Posterior vena cava (tissue), 2 donors: ENCODE results near the gene DHRS13. TPM values are rescaled to one million over a fixed set of nuclear protein-coding genes. Genes with fewer than 3 reads are reported as not detected.
"Not testable (repeated sequence)": the region's sequence is repeated elsewhere in the genome, so short reads cannot be mapped to it uniquely, and the experiment has no call there.

ENCODE experiments used
- DNase-seq: peaks from one replicate; pipeline ENCODE4 v3.0.0-alpha.2; 2020; ENCODE audit warnings: low spot score
- intact Hi-C, 2 donors: fragments of 100-400 bp; cut with DNase I; formaldehyde crosslinking; loops; one replicate each; pipeline versions ENCODE4 v1.14.1 to v1.14.2; 2022 to 2023
- total RNA-seq, 2 donors: library from RNA; stranded (reverse); fragmentation: NEBNext Ultra II Directional; extraction: Animal tissue kit (Norgen Biotek cat#: 25700); gene quantifications; one replicate each; pipeline ENCODE4 v1.2.1, GENCODE V29; 2021
- donor health status: DM: yes; HTN: yes; CAD: no.
- donor health status: DM: yes; HTN: yes; CAD: no.

The DHRS13 gene
- total RNA-seq, 2 donors from 2014 or later, result 3.7 to 4.0 TPM

- intact Hi-C loops, result no loop called here
- no peak for DNase-seq
Measured at GRCh38 chr17:28940142-28940541, 37.3 kb upstream of the DHRS13 start.

- DNase-seq, result no peak
- intact Hi-C loops, result loop anchor here in 1 of 2 donors (10.0 kb wide), 1 partner anchor 54 kb away; no protein-coding TSS in a partner anchor
Measured at GRCh38 chr17:28938552-28938951, 35.7 kb upstream of the DHRS13 start.

- intact Hi-C loops, result loop anchor here in 1 of 2 donors (10.0 kb wide), 1 partner anchor 52 kb away; no protein-coding TSS in a partner anchor
- DNase-seq, result no peak
Measured at GRCh38 chr17:28937044-28937729, 34.3 kb upstream of the DHRS13 start.

GRCh38 chr17:28935744-28936460, 33.0 kb upstream of the DHRS13 start:
- DNase-seq, result no peak
- intact Hi-C loops, result loop anchor here in 1 of 2 donors (10.0 kb wide), 1 partner anchor 51 kb away; no protein-coding TSS in a partner anchor

GRCh38 chr17:28934508-28934907, 31.6 kb upstream of the DHRS13 start:
- intact Hi-C loops, result loop anchor here in 1 of 2 donors (10.0 kb wide), 1 partner anchor 50 kb away; no protein-coding TSS in a partner anchor
- DNase-seq, result not testable (repeated sequence)

GRCh38 chr17:28929787-28930186, 26.9 kb upstream of the DHRS13 start:
- intact Hi-C loops, result loop anchor here in 1 of 2 donors (10.0 kb wide), 1 partner anchor 45 kb away; no protein-coding TSS in a partner anchor
- DNase-seq, result no peak

- intact Hi-C loops, result no loop called here
Measured at GRCh38 chr17:28928061-28928460, 25.2 kb upstream of the DHRS13 start.

GRCh38 chr17:28926786-28927185, 23.9 kb upstream of the DHRS13 start:
- intact Hi-C loops, result no loop called here
- no peak for DNase-seq

More at GRCh38 chr17:28928061-28928460, 25.2 kb upstream of the DHRS13 start:
- DNase-seq, result no peak

- intact Hi-C loops, result no loop called here
- no peak for DNase-seq
Measured at GRCh38 chr17:28926366-28926765, 23.5 kb upstream of the DHRS13 start.

- DNase-seq, result no peak
- intact Hi-C loops, result no loop called here
Measured at GRCh38 chr17:28925912-28926365, 23.1 kb upstream of the DHRS13 start.

GRCh38 chr17:28920201-28920600, 17.3 kb upstream of the DHRS13 start:
- intact Hi-C loops, result no loop called here
- DNase-seq, result no peak

- intact Hi-C loops, result no loop called here
- no peak for DNase-seq
Measured at GRCh38 chr17:28918295-28918694, 15.4 kb upstream of the DHRS13 start.

GRCh38 chr17:28917465-28917864, 14.6 kb upstream of the DHRS13 start:
- intact Hi-C loops, result no loop called here
- no peak for DNase-seq

- DNase-seq, result no peak
- intact Hi-C loops, result no loop called here
Measured at GRCh38 chr17:28917029-28917428, 14.2 kb upstream of the DHRS13 start.

GRCh38 chr17:28916302-28916934, 13.5 kb upstream of the DHRS13 start:
- no peak for DNase-seq
- intact Hi-C loops, result no loop called here

- intact Hi-C loops, result no loop called here
- DNase-seq, result no peak
Measured at GRCh38 chr17:28912938-28913333, 10.1 kb upstream of the DHRS13 start.

GRCh38 chr17:28912281-28912937, 9.5 kb upstream of the DHRS13 start:
- intact Hi-C loops, result no loop called here
- DNase-seq, result no peak

- DNase-seq, result no peak
- intact Hi-C loops, result no loop called here
Measured at GRCh38 chr17:28911411-28912045, 8.6 kb upstream of the DHRS13 start.

GRCh38 chr17:28910534-28910933, 7.7 kb upstream of the DHRS13 start:
- intact Hi-C loops, result no loop called here
- no peak for DNase-seq
